ENCODE results near the gene SH3BP5.
A peak's percentile ranks its signal among the peaks of the same experiment; 100 is the strongest.

The SH3BP5 gene

GRCh38 chr3:15273227-15273626 is 59.2 kb downstream of the SH3BP5 start:
- DNase-seq, result no peak

- DNase-seq, result no peak
Measured at GRCh38 chr3:15272426-15273196, 59.8 kb downstream of the SH3BP5 start.

- no peak for DNase-seq
Measured at GRCh38 chr3:15271785-15272381, 60.5 kb downstream of the SH3BP5 start.

- DNase-seq, result no peak
Measured at GRCh38 chr3:15271030-15271429, 61.4 kb downstream of the SH3BP5 start.

- DNase-seq, result no peak
Measured at GRCh38 chr3:15269091-15269989, 63.0 kb downstream of the SH3BP5 start.

GRCh38 chr3:15268033-15268631 is 64.3 kb downstream of the SH3BP5 start:
- DNase-seq, result peak; percentile 27 to 85

GRCh38 chr3:15267502-15267901 is 64.9 kb downstream of the SH3BP5 start:
- DNase-seq, result no peak

GRCh38 chr3:15266510-15267376 is 65.6 kb downstream of the SH3BP5 start:
- no peak for DNase-seq

- DNase-seq, result no peak
Measured at GRCh38 chr3:15265655-15266509, 66.5 kb downstream of the SH3BP5 start.

- no peak for DNase-seq
Measured at GRCh38 chr3:15264486-15264885, 67.9 kb downstream of the SH3BP5 start.

GRCh38 chr3:15263926-15264325 is 68.5 kb downstream of the SH3BP5 start:
- no peak for DNase-seq

GRCh38 chr3:15263120-15263519 is 69.3 kb downstream of the SH3BP5 start:
- no peak for DNase-seq

- no peak for DNase-seq
Measured at GRCh38 chr3:15262021-15262420, 70.4 kb downstream of the SH3BP5 start.

GRCh38 chr3:15261274-15261673 is 71.1 kb downstream of the SH3BP5 start:
- no peak for DNase-seq

- DNase-seq, result no peak
Measured at GRCh38 chr3:15260531-15260930, 71.9 kb downstream of the SH3BP5 start.

GRCh38 chr3:15258720-15259119 is 73.7 kb downstream of the SH3BP5 start:
- no peak for DNase-seq

- DNase-seq, result no peak
Measured at GRCh38 chr3:15256861-15257341, 75.5 kb downstream of the SH3BP5 start.

- no peak for DNase-seq
Measured at GRCh38 chr3:15255215-15255614, 77.2 kb downstream of the SH3BP5 start.

GRCh38 chr3:15253023-15253697 is 79.2 kb downstream of the SH3BP5 start:
- DNase-seq, result no peak

- no peak for DNase-seq
Measured at GRCh38 chr3:15246186-15246585, 86.2 kb downstream of the SH3BP5 start.

Data from NCI-H526 (cell line).